Astrocyte of the cerebellum (primary cell): Measurements from ENCODE around the gene PLPP2.
A peak's percentile ranks its signal among the peaks of the same experiment; 100 is the strongest.

Experiments
- DNase-seq: peaks from one replicate; pipeline ENCODE4 v3.0.0-alpha.2; 2011; ENCODE audit warnings: low read depth
- H3K4me3 ChIP-seq: 2 replicates; pipeline ENCODE4 v1.5.1; 2011; ENCODE audit warnings: mild to moderate bottlenecking, low read depth, low read length, moderate library complexity
- CTCF ChIP-seq: IDR thresholded peaks from 2 replicates; pipeline ENCODE4 v1.5.1; 2012; ENCODE audit warnings: low read length, low read depth, moderate library complexity, mild to moderate bottlenecking; ENCODE audit errors: missing control alignments
- in situ Hi-C: cut with HindIII; loops from 2 replicates; pipeline ENCODE4 v1.10.0; 2017; ENCODE audit warnings: low sequenced_read_pairs

Gene PLPP2

GRCh38 chr19:317710-318508 lies 26.7 kb upstream of the PLPP2 start:
- in situ Hi-C loops, result no loop called here
- no peak for DNase-seq
- peak; percentile 2 for TF ChIP-seq CTCF
- H3K4me3 ChIP-seq, result no peak overlapping the region

GRCh38 chr19:315811-316210 lies 24.6 kb upstream of the PLPP2 start:
- no peak overlapping the region for H3K4me3 ChIP-seq
- DNase-seq, result no peak
- in situ Hi-C loops, result no loop called here
- TF ChIP-seq CTCF, result no peak

- TF ChIP-seq CTCF, result no peak
- no peak overlapping the region for H3K4me3 ChIP-seq
- in situ Hi-C loops, result no loop called here
- no peak for DNase-seq
Measured at GRCh38 chr19:313988-314815, 23.0 kb upstream of the PLPP2 start.

DNA sequence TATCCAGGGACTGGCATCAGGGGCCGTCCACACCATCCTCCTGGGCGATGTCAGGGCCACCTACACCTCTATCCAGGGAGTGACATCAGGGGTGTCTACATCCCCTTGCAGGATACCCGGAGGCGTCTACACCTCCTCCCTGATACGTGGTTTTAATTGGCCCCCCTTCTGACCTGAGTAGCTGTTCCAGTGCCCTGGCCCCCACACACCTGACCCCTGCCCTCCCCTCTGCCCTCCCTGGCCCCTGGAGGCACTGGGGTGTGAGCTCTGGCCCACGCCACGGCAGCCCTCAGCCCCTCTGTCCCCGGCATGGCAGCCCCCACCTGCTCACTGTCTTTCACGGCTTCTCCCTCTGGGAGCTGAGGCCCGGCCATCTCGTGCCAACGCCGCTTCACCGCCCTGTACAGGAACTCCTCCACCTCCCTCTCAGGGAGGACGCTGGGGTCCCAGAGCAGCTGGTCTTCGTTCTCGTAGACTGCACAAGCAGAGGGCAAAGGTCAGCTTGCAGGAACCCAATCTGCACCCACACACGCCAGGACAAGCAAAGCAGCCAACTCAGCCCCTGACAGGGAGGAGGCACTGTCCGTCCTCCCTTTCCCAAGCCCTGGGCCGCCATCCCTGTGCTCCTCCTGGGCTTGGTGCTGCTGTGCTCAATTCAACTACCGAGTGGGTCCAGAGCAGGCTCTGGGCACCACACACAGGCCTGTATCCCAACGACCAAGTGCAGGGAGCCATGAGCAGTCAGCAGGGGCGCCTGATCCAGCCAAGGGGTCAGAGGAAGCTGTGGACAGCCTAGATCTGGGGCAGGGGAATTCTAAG lies 22.2 kb upstream of the PLPP2 start:
- in situ Hi-C loops, result no loop called here
- no peak for TF ChIP-seq CTCF
- no peak overlapping the region for H3K4me3 ChIP-seq
- DNase-seq, result no peak

DNA sequence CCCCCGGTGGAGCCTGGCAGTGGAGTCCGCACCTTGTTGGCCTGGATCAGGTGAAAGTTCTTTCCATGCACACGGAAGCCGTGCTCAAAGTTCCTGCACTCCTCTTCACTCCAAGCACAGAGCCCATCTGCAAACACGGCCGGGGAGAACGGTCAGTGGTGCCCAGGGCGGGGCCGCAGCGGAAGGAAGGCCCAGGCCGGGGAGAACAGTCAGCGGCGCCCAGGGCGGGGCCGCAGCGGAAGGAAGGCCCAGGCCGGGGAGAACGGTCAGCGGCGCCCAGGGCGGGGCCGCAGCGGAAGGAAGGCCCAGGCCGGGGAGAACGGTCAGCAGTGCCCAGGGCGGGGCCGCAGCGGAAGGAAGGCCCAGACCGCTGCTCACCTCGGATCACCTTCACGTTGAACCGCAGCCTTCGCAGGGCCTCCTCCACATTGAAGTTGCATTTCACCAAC lies 20.6 kb upstream of the PLPP2 start:
- H3K4me3 ChIP-seq, result no peak overlapping the region
- no peak for DNase-seq
- in situ Hi-C loops, result no loop called here
- TF ChIP-seq CTCF, result no peak
